Measurements from ENCODE around the gene EXOC4.
A peak's percentile ranks its signal among the peaks of the same experiment; 100 is the strongest.

EXOC4 gene

DNA sequence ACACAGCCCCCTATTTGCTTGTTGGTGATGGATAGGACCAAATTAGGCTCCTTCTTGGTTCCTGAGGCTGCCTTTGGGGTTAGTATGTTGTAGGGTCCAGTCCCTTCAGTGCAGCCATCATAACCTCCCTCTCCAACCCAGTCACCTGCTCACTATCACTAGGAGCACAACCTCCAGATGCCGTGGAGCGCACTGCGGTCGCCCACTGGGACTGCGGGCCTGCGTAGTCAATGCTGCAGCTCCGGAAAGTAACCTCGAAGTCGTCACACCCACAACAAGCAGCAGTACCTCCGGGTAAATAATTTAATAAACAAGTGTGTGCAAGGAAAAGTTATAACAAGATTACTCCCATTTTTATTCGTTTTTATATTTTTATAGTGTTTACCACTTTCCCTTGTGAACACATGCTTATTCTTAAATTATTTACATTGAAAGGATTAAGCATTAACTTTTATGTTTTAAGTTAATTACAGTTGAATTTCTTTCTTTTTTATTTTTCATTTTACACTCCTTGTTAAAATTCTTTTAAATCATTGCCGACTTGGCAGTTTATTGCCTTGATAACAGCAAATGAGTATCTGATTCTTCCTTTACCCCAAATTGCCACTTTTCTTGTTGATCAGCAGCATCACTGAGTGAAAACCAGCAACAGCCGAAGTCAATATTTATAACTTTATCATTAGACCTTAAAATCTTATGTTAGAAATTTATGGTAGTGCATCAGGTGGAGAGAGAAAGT, 474.8 kb downstream of the EXOC4 start:
- no peak for DNase-seq

DNA sequence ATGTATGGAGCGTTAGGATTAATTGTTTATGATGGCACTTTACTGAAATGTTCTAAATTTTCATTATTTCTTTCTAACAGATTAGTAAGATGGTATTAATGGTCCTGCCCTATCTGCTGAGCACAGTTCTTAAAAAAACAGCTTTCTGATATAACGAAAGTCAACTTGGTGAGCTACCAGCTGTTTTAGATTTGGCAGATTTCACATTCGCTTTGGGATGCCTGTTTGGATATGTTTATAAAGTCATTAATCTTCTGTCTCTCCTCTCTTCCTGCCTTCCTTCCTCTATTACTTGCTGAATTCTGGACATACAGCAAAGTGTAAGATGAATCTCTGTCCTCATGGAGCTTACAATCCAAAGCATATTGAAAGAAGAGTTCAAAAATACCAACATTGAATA, 477.5 kb downstream of the EXOC4 start:
- no peak for DNase-seq

DNA sequence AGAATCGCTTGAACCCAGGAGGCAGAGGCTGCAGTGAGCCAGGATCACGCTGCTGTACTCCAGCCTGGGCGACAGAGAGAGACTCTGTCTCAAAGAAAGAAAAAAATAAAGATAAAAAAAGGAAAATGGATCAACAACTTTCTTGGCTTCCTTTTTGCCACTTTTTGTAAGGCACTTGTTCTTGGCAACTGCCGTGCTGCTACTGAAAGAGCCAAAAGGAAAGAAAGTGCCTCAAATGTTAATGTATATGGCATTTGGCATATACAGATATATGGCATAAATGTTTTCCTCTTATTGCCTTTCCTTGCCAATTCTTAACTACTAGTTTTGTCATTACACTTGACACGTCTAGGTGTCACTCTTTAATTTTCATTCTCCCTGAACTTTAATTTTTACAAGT, 480.5 kb downstream of the EXOC4 start:
- no peak for DNase-seq

DNA sequence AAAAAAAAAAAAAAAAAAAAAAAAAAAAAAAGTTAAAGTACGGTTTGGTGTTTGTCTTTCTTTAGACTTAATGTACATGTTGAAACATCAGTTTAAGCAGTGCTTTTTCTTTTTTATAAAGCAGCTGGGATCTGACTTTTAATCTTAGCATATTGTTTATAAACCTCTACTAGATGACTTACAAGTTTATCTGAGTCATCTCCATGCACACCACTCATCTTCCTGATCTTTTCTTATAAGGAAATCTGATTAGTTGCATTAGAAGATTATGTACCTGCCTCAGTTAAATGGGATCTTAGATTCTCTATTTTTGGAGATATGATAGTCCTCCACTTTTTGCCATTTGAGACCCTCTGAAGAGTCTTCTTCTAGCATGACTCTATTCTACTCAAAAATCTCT, 482.3 kb downstream of the EXOC4 start:
- DNase-seq, result no peak

DNA sequence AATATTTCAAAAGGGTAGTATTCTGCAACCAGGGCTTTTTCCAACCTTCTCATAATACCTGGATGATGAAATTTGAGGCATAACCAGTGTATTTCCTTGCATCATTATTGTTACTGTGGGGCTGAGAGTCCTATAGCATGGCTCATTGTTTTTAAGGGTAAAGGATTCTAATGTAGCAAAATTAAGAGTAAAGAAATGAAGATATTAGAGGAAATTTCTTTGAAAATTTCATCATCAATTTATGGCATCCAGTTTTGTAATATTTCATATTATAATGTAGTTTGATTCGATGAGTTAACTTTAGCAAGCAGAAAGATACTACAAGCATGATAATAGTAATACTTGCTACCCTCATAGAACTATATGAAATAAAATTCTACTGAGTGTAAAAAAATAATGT, 486.9 kb downstream of the EXOC4 start:
- no peak for DNase-seq

DNA sequence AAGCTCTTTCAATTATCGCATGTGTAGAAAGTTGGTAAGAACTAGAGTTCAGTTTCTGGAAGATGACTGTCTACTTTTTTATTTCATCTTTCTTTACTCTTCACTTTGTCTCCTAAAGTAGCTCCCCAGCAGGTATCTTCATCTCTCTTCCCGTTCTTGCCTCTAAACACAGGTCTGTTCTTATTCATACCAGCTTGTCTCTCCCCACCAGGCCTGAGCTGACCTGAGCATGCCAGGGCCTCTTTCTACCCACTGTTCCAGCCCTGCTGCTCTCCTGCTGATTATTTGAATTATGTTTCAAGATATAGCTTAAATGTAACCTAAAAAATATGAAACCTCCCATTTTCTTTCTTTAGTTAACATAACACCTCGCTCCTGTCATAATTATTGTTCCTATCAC, 488.2 kb downstream of the EXOC4 start:
- no peak for DNase-seq

DNA sequence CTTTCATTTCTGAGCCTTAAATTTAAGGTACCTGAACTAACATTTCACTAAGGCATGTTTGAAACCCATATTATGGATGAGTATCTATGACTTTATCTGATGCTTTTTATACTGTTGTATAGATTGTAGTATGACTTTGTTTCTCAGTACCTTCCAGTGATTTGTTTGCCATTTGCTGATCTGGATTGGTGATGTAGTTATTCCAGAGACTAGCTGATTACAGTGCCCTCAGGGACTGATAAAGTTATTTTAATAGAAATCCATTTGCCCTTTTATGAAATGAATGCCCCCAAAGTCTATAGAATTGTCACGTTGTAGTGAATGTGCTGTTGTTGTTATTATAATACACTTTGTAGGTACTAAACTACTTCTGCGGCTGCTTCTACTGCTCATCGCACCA, 488.8 kb downstream of the EXOC4 start:
- DNase-seq, result no peak

DNA sequence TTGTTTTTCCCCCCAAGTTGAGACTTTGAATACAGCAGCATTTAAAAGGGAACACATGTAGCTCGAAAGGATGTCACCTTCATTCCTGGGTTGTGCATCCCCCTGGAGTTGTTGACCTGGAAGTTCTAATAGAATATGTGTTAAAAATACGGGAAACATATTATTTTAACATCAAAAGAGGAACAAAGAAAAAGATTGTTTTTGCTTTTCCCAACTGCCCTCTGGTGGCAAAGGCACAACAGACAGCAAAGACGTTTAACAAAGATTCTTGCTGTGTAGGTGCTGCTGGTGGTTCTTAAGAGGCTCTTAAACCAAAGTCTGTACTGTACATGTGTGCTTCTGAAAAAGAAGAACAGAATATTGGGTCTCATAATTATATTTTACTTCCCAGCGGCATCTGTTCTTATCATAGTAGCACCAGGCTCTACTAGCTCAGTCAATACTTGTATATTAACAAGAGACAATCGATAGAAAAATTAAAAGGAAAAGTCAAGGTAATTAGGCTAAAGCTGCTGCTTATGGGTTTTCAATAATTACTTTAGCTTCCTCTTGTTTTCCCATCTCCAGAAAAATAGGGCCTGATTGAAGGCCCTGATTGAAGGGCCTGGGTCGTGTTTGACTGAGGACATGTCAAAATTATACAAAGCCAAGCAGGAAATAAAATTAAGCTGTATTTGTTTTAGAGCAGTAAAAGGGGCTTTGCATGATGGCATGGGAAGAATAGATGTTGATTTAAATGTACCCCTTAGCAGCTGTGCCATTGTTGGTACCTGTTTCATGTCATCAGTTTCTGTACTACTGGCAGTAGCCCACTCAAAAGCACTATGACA, 490.0 kb downstream of the EXOC4 start:
- DNase-seq, result peak; percentile 80

DNA sequence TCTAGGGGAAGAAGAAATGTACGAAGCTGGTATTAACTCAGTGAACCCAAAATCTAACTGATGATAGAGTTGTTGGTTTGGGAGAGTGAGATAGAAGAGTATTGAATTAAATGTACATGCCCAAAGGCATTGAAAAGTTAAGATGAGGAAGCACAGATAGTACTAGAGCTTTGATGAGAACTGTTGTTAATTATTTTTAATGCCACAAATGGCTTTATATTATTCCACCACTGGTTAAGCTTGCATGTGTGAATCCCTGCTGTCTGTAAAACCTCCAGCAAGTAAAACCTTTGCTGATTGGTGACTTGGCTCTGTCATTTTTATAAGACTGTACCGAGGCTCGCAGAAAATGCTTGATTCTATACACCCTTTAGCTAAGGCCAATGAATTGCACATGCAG, 491.6 kb downstream of the EXOC4 start:
- no peak for DNase-seq

DNA sequence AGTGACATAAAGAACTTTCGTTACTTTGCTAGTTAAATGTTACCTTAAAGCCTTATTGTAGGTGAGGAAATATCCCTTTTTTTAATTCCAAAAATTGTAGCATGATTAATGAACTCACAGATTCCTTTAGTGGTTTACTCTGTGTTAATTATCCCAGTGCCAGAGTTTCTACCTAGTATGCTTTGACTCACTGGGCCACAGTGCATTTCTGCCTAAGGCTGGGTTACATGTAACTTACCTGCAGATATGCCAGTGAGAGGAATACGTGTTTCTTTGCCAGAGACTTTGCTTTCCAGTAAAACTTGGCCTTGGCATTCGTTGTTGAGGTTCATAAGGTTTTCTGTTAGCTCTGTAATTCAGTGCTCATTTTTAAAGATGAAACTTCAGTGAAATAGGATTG, 493.4 kb downstream of the EXOC4 start:
- DNase-seq, result no peak

DNA sequence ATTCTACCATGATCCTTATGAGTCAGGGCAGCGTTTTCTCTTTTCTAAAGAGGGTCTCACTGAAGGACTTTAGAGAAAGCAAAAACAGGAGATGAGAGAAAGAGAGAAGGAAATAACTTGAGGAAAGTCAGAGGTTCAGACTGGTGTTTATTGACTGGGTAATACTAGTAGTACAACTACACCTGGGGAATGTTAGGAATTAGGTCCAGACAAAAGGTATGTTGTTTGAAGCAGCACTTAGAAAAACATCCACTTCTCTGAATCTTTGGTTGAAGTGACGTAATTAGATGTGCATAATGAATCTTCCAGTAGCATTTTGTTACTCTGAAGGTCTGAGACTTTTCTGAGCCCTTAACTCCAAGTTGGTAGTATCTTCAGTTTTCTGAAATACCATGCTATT, 494.0 kb downstream of the EXOC4 start:
- DNase-seq, result no peak

DNA sequence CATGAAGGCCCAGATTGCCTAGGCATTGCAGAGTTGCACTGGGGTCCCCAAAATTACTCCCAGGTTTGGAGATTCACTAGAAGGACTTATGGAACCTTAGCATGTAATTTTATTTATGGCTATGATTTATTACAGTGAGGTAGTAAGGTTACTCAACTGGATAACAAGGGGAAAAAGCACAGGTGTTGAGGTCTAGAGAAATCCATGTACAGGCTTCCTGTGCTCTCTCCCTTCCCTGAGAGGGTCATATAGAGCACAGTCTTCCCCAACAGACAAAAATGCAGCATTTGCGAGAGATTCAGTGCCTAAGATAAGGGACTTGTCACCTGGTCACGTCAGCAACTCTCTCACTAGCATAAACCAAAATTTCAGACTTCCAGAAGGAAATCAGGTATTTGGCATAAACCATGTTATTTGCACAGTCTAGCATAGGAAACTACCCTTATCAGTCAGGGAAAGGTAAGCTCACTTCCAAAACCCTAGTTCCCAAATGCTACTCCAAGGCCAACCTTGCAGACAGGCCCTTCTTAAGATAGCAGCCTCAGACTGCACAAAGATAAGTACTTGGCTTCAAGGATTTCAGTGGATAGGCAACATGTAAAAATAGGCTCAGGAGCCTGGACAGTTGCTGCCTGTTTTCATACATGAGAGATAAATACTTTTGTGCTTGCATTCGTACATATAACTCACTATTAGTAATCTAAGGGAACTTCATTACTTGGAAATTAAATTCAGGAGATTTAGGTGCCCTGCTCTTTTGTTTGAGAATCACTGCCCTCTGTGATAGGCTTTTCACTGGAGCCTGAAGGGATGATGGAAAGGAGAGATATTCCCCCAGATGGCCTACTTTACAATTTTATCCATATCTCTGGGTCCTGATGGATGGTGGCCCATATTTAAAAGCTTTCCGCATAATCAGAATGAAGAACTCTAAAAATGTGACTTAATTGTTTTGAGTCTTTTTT, 495.8 kb downstream of the EXOC4 start:
- no peak for DNase-seq

DNA sequence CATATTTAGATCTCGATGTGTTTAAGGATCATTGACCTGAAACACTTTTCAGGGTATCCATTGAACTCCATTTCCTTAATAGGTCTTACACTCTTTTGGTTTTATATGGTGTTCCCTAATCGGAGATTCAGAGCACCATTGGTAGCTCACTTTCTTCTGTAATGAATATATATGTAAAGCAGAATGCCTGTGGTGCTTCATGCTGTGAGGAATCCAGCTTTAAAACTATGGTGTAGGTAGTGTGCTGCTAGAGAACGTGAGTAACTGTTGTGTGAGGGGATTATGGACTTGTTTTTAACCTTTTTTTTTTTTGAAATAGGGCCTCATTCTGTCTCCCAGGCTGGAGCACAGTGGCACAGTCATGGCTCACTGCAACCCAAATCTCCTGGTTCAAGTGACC, 497.4 kb downstream of the EXOC4 start:
- DNase-seq, result no peak

DNA sequence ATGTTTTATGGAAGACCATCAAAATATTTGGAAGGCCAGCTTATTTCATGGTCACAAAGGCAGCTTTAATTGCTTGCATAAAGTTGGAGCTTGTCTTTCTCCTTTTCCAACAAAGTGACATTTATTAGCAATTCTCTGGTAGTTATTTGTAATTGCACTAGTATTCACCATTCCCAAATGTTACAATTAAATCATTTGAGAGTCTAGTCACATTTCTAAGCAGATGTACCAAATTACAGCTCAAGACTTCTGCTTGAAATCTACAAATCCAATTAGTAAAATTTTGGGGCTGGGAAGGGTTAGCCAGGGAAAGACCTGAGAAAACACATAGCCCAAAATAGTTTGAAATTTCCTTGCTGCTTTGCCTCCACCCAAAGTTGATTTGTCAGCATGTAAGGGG, 498.2 kb downstream of the EXOC4 start:
- no peak for DNase-seq

DNA sequence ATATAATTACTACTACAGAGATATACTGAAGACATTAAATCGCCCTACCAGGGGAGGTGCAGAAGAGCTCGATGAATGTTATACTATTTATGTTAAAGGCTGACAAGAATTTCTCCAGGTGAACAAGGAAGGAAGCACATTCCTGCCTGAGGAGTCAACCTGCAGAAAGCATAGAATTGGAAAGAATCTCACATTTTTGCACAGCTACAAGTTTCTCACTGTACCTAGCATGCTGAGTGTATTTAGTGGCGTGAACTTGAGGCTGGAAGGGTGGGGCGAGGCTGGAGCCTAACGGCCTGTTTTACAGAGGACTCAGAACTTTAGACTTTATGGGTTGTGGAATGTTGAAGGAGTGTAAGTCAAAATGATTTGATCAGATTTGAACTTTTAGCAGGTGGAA, 500.6 kb downstream of the EXOC4 start:
- no peak for DNase-seq

DNA sequence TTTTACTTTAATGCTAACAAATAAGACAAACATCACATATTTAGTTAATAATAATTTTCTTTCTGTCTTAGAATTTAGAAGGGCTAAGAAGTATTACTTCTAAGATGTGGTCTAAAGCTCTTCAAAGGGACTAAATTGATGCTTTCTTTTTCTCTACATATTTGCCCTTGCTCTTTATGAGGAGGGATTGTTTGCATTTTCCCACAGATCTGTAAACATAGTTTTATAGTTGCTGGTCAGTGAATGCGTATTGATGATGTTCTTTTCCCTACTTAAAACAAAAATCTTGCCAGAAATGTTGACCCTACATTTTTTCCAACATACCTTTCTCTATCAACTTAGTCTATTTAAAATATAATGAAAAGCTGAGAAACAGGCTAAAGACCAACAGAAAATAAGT, 501.8 kb downstream of the EXOC4 start:
- no peak for DNase-seq

DNA sequence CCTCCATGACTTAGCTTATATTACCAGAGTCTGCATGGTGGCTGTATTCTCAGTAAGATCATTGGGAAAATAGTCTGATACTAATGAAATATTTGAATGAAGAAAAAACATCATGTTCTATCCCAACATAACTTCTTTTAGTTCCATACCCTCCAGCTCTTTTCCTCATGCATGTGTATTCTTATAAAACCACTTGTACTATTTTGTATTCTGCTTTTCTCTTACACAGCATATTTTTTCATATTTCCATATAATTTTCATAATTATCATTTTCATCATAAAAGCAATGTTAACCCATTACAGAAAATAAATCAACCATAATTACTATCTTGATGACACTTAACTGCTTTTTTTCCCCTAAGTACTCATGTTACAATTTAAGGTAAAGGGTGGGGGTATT, 503.0 kb downstream of the EXOC4 start:
- no peak for DNase-seq

DNA sequence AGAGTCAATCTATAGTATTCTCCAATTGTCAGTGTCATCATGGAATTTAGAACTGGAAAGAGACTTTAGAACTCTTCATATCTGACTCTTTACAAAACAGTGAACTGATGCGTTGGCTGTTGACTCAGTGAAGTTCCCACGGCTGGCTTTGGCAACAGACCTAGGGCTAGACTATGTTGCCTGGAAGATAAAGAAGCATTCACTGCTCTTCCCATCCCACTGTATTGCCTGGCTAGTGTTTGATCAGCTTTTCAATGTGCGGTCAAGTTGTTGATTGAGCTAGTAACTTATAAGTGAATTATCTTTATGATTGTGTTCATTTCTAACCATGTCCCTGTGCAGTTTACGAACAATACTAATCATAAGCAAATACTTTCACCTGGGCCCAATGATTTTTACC, 508.6 kb downstream of the EXOC4 start:
- DNase-seq, result no peak

DNA sequence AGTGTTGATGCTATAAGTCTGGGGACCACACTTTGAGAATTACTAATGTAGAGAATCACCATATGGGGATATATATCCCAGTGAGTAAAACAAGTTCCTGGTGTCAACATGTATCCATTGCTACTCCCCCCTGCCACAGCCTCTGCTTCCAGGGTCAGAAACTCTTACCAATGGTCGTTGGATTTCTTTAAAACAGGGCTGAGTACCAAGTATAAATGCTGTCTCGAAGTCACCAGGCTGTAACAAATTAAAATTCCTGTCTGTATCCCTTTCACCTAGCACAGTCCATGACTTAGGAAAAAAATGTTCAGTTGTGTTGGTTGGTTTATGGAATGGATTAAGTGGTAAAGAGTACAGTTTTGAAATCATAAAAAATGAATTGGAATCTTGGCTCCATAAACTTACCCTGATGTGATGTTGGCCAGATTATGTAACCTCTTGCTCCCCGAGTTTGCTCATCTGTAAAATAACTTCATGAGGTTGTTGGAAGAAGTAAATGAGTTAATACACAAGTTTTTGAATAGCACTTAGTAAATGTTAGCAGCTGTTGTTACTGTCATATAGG, 510.3 kb downstream of the EXOC4 start:
- no peak for DNase-seq

DNA sequence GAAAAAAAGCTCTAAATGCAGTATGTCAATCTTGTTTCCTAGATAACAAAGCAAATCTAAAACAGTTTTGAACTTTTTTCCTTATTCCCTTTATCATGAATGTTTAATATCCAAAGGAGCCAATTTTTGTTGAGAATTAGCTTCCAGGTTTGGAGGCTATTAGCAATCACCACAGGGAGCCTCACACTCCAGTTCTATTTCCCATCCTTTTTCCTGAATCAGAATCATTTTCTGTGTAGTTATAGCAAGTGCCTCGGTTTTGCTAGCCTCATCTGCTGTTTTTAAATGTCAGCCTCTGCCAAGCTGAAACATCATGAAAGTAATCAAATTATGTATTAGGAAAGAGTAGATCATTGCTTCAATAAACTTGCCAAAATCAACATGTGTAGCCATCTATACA, 516.8 kb downstream of the EXOC4 start:
- DNase-seq, result no peak

DNA sequence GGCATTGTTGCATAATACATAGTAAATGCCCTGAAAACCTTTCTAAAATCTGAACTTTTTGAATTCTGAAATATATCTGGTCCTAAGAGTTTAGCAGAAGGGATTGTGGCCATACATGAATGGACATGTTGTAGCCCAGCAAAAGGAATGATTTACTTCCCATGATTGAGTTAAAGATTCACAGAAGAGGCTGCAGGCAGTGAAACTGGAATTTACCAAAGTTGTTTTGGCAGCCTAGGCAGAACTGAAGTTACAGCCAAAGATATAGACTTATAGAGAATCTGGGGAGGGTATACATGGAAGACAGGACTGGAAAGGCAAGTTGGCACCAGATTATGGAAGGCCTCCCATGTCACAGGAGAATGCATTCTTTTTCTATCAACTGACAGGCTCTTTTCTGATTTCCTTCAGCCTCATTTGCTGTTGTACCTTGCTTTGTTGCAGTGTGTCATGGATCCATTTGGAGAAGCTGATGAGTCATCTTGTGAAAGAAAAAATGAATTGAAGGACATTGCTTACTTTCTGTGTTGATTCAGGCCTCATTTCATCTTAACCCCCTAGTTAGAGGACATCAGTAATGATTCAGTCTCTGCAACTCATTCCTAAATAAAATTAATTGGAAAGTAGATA, 518.1 kb downstream of the EXOC4 start:
- DNase-seq, result no peak

DNA sequence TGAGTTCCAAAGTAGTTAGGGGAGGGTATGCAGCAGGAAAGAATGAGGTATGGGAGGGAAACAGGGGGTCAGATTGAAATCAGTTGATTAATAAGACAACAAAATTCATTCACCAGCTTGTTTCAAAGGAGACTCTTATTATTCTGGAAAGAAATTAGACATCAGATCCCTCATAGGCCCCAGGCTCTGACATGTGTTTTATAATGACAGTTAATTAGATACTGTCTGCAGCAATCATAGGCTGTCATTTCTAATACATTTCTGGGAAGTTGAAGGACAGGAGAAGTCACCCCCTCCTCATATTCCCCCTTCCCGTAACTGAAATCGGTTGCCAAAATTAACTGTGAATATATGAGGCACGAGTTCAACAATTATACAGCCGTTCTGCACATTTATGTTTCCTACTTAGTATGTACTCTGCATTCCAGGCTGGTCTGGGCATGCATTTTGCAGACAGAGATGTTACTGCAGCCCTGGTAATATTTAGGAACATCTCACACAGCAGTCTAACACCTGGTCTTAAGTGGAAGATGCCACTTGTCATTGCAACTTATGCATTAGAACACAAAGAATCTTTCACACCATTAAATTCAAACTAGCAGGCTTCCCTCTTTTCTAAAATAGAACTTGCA, 519.0 kb downstream of the EXOC4 start:
- no peak for DNase-seq

All from NCI-H748 treated with DMSO at 0.1 percent for 48 hours (cell line).